Retina (tissue), 1 donor: Measurements from ENCODE around the gene ASAP3.
A peak's percentile ranks its signal among the peaks of the same experiment; 100 is the strongest.

Experiments used
- DNase-seq: peaks from one replicate; pipeline ENCODE4 v3.0.0-alpha.2; 2016

Gene ASAP3

GRCh38 chr1:23422241-23422877 lies 61.6 kb downstream of the ASAP3 start:
- DNase-seq: peak; percentile 12

- peak; percentile 49 for DNase-seq
Measured at GRCh38 chr1:23421753-23422240, 62.2 kb downstream of the ASAP3 start.

GRCh38 chr1:23421343-23421742 lies 62.6 kb downstream of the ASAP3 start:
- DNase-seq: no peak

GRCh38 chr1:23420778-23421177 lies 63.2 kb downstream of the ASAP3 start:
- no peak for DNase-seq

GRCh38 chr1:23419180-23419579 lies 64.8 kb downstream of the ASAP3 start:
- DNase-seq: no peak

- no peak for DNase-seq
Measured at GRCh38 chr1:23417570-23417969, 66.4 kb downstream of the ASAP3 start.

- no peak for DNase-seq
Measured at GRCh38 chr1:23416964-23417363, 67.0 kb downstream of the ASAP3 start.

- peak; percentile 32 for DNase-seq
Measured at GRCh38 chr1:23408797-23409290, 75.1 kb downstream of the ASAP3 start.

- no peak for DNase-seq
Measured at GRCh38 chr1:23407016-23407630, 76.9 kb downstream of the ASAP3 start.

- no peak for DNase-seq
Measured at GRCh38 chr1:23405946-23406345, 78.0 kb downstream of the ASAP3 start.

GRCh38 chr1:23403735-23404486 lies 80.1 kb downstream of the ASAP3 start:
- DNase-seq: peak; percentile 87

GRCh38 chr1:23403355-23403734 lies 80.6 kb downstream of the ASAP3 start:
- no peak for DNase-seq

GRCh38 chr1:23403038-23403336 lies 81.0 kb downstream of the ASAP3 start:
- no peak for DNase-seq

GRCh38 chr1:23402286-23403037 lies 81.5 kb downstream of the ASAP3 start:
- DNase-seq: no peak

- DNase-seq: no peak
Measured at GRCh38 chr1:23401313-23401712, 82.7 kb downstream of the ASAP3 start.

- DNase-seq: no peak
Measured at GRCh38 chr1:23400324-23401114, 83.5 kb downstream of the ASAP3 start.

- DNase-seq: no peak
Measured at GRCh38 chr1:23399229-23399628, 84.8 kb downstream of the ASAP3 start.

- DNase-seq: no peak
Measured at GRCh38 chr1:23397908-23398307, 86.1 kb downstream of the ASAP3 start.

GRCh38 chr1:23396380-23396779 lies 87.6 kb downstream of the ASAP3 start:
- no peak for DNase-seq

- no peak for DNase-seq
Measured at GRCh38 chr1:23395849-23396248, 88.1 kb downstream of the ASAP3 start.

GRCh38 chr1:23395154-23395724 lies 88.7 kb downstream of the ASAP3 start:
- no peak for DNase-seq

GRCh38 chr1:23394684-23395083 lies 89.3 kb downstream of the ASAP3 start:
- no peak for DNase-seq
